ENCODE measurements around the gene CTAGE9. TPM values are rescaled to one million over a fixed set of nuclear protein-coding genes. Genes with fewer than 3 reads are reported as not detected.

The CTAGE9 gene
- total RNA-seq, 1 experiment from 2014 or later: not detected

DNA sequence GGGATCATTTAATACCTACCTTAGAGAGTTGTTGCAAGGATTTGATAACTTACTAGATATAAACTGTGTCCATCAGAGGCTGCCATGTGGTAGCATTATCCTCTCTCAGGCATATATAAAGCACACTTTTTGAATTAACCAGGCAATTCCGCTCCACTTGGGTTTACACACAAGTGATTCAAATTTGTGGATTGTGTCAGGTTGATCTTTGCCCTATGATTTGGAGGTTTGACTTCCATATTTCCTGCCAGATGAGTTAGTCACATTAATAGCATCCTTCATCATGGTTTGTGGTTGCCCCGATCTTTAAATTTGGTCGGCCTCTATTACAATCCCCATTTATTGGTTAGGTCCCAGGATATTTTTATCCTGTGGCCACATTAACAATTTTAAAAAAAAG, 44.8 kb upstream of the CTAGE9 start:
- Histone ChIP-seq H2AFZ (ENCODE audit: low read length) (no peak overlapping the region), H2BK20ac (ENCODE audit: low read depth, low read length, poor library complexity, severe bottlenecking) (no peak overlapping the region), H3K9me3 (ENCODE audit: control insufficient read depth, low read depth, low read length) (no peaks in the 10 kb centered on the region), H2BK12ac (ENCODE audit: insufficient read length, low read depth, low read length) (no peak overlapping the region), H3K27ac (ENCODE audit: insufficient read length, low read depth, low read length) (no peak overlapping the region), H3K18ac (ENCODE audit: insufficient read length, low read depth, low read length) (no peak overlapping the region), H3K79me2 (ENCODE audit: insufficient read depth, low read length) (no peaks in the 10 kb centered on the region), H3K14ac (ENCODE audit: insufficient read depth, low read length) (no peak overlapping the region), H2BK15ac (ENCODE audit: low read depth, low read length) (no peak overlapping the region), H3K79me1 (ENCODE audit: insufficient read depth, low read depth, low read length, poor library complexity, severe bottlenecking) (no peaks in the 10 kb centered on the region), H3K4me2 (ENCODE audit: insufficient read depth, insufficient read length, low read length) (no peak overlapping the region), H3T11ph (ENCODE audit: low read length) (no peak overlapping the region), H4K5ac (ENCODE audit: insufficient read length, low read depth, low read length) (no peak overlapping the region), H2AK5ac (ENCODE audit: insufficient read length, low read length) (no peak overlapping the region), H3K9ac (ENCODE audit: extremely low read depth, insufficient read length, low read length) (no peak overlapping the region), H3K4me1 (ENCODE audit: insufficient read depth, low read length) (no peaks in the 10 kb centered on the region), H3K4ac (ENCODE audit: low read depth, low read length) (no peak overlapping the region), H3K23me2 (ENCODE audit: insufficient read length, low read depth, low read length, poor library complexity, severe bottlenecking) (no peaks in the 10 kb centered on the region), H3K23ac (ENCODE audit: insufficient read length, low read depth, low read length) (no peak overlapping the region), H4K91ac (ENCODE audit: insufficient read length, low read depth, low read length) (no peak overlapping the region), H4K20me1 (ENCODE audit: control insufficient read depth, insufficient read depth, insufficient read length) (no peaks in the 10 kb centered on the region), H3K56ac (ENCODE audit: insufficient read length, low read depth, low read length) (no peak overlapping the region), H2BK120ac (ENCODE audit: low read depth, low read length, poor library complexity, severe bottlenecking) (no peak overlapping the region), H2BK5ac (ENCODE audit: insufficient read length, low read length) (no peak overlapping the region), H3K27me3 (ENCODE audit: insufficient read depth, low read length) (no peaks in the 10 kb centered on the region), H4K8ac (replicated peaks; ENCODE audit: insufficient read length, low read depth, low read length) (no peak overlapping the region)
- Mint-ChIP-seq H3K27me3 (ENCODE audit: low read depth) (peaks cover 10% of the 10 kb centered on the region; the same call in 1 of the 2 replicates), H3K9me3 (no peaks in the 10 kb centered on the region), H3K27ac (no peak overlapping the region), H3K36me3 (ENCODE audit: insufficient read depth in 1 of 3, low read depth in 3 of 3) (no peaks in the 10 kb centered on the region), H3K4me3 (no peak overlapping the region), H3K4me1 (no peaks in the 10 kb centered on the region)
- TF ChIP-seq, protein P1, sequence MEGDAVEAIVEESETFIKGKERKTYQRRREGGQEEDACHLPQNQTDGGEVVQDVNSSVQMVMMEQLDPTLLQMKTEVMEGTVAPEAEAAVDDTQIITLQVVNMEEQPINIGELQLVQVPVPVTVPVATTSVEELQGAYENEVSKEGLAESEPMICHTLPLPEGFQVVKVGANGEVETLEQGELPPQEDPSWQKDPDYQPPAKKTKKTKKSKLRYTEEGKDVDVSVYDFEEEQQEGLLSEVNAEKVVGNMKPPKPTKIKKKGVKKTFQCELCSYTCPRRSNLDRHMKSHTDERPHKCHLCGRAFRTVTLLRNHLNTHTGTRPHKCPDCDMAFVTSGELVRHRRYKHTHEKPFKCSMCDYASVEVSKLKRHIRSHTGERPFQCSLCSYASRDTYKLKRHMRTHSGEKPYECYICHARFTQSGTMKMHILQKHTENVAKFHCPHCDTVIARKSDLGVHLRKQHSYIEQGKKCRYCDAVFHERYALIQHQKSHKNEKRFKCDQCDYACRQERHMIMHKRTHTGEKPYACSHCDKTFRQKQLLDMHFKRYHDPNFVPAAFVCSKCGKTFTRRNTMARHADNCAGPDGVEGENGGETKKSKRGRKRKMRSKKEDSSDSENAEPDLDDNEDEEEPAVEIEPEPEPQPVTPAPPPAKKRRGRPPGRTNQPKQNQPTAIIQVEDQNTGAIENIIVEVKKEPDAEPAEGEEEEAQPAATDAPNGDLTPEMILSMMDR (conservative IDR thresholded peaks at IDR 0.05): no peak
- no CpG with 5 or more reads among the region's 3 CpGs for WGBS (ENCODE audit: extremely low coverage, insufficient read length, low lambda C conversion rate)
- no peak for DNase-seq
